WTC11 (cell line): Measurements from ENCODE around the gene SRGAP1. TPM values are rescaled to one million over a fixed set of nuclear protein-coding genes. Genes with fewer than 3 reads are reported as not detected.
A peak's percentile ranks its signal among the peaks of the same experiment; 100 is the strongest.
"Not testable (repeated sequence)": the region's sequence is repeated elsewhere in the genome, so short reads cannot be mapped to it uniquely, and the experiment has no call there.

Experiments used
- ATAC-seq: fragments of 200-7000 bp; cut with Tn5 transposase; 2 replicates; pipeline ENCODE4 v1.10.0; 2021; ENCODE audit warnings: mild to moderate bottlenecking, moderate library complexity
- CTCF ChIA-PET: fragments of 300-600 bp; sonication (Branson Sonifier 250); formaldehyde crosslinking; loops from one replicate; lab custom pipeline; 2021; ENCODE audit warnings: antibody characterized with exemption; lab: Charles Lee
- POLR2A ChIA-PET: fragments of 350-600 bp; sonication (Branson Sonifier 250); formaldehyde crosslinking; loops from one replicate; lab custom pipeline; 2021; ENCODE audit warnings: antibody characterized with exemption; lab: Charles Lee
- DNase-seq: peaks from one replicate; pipeline ENCODE4 v3.0.0; 2021; ENCODE audit warnings: low spot score
- H3K27ac Mint-ChIP-seq: 2 replicates; pipeline ENCODE4 v1.8.0; 2021; ENCODE audit warnings: mixed read lengths
- H3K27me3 Mint-ChIP-seq: 2 replicates; pipeline ENCODE4 v1.8.0; 2021; ENCODE audit warnings: low read depth, mild to moderate bottlenecking, moderate library complexity, mixed read lengths
- H3K36me3 Mint-ChIP-seq: 2 replicates; pipeline ENCODE4 v1.8.0; 2021; ENCODE audit warnings: mixed read lengths
- H3K4me1 Mint-ChIP-seq: 2 replicates; pipeline ENCODE4 v1.8.0; 2022; ENCODE audit warnings: mixed read lengths
- H3K4me3 Mint-ChIP-seq: 2 replicates; pipeline ENCODE4 v1.8.0; 2021; ENCODE audit warnings: mild to moderate bottlenecking, moderate library complexity, mixed read lengths
- H3K9me3 Mint-ChIP-seq: 2 replicates; pipeline ENCODE4 v1.8.0; 2021; ENCODE audit warnings: mixed read lengths
- AFF4 ChIP-seq: sonication (generic); formaldehyde crosslinking; IDR thresholded peaks from 2 replicates; pipeline ENCODE4 v1.8.1; 2023; ENCODE audit warnings: mild to moderate bottlenecking, missing genetic modification reagents, borderline replicate concordance
- AR ChIP-seq: fragments of 250-450 bp; sonication (Bioruptor Pico); IDR thresholded peaks from 2 replicates; pipeline ENCODE4 v1.9.0; 2021; ENCODE audit warnings: mild to moderate bottlenecking
- ATF1 ChIP-seq: sonication (generic); formaldehyde crosslinking; IDR thresholded peaks from 2 replicates; pipeline ENCODE4 v1.8.1; 2023; ENCODE audit warnings: mild to moderate bottlenecking, moderate library complexity, missing genetic modification reagents
- ATF6 ChIP-seq: sonication (generic); formaldehyde crosslinking; IDR thresholded peaks from 2 replicates; pipeline ENCODE4 v1.8.1; 2023; ENCODE audit warnings: mild to moderate bottlenecking, missing genetic modification reagents
- CREM ChIP-seq: sonication (generic); formaldehyde crosslinking; IDR thresholded peaks from 2 replicates; pipeline ENCODE4 v1.8.1; 2022; ENCODE audit warnings: mild to moderate bottlenecking, missing genetic modification reagents, moderate library complexity
- ETV6 ChIP-seq: sonication (generic); formaldehyde crosslinking; IDR thresholded peaks from 2 replicates; pipeline ENCODE4 v1.8.1; 2022; ENCODE audit warnings: mild to moderate bottlenecking, missing genetic modification reagents
- FOXP1 ChIP-seq: sonication (generic); formaldehyde crosslinking; IDR thresholded peaks from 2 replicates; pipeline ENCODE4 v1.8.0; 2022; ENCODE audit warnings: missing genetic modification reagents, mild to moderate bottlenecking, moderate library complexity, borderline replicate concordance
- GABPB1 ChIP-seq: sonication (generic); formaldehyde crosslinking; IDR thresholded peaks from 2 replicates; pipeline ENCODE4 v1.8.1; 2023; ENCODE audit warnings: mild to moderate bottlenecking, missing genetic modification reagents
- PRDM15 ChIP-seq: sonication (generic); formaldehyde crosslinking; IDR thresholded peaks from 2 replicates; pipeline ENCODE4 v1.8.0; 2022; ENCODE audit warnings: missing genetic modification reagents
- STAT6 ChIP-seq: sonication (generic); formaldehyde crosslinking; conservative IDR thresholded peaks from 2 replicates; pipeline ENCODE4 v1.8.1; 2023; ENCODE audit warnings: mild to moderate bottlenecking, low read depth, missing genetic modification reagents, moderate library complexity
- TP53 ChIP-seq: sonication (generic); formaldehyde crosslinking; IDR thresholded peaks from 2 replicates; pipeline ENCODE4 v1.8.1; 2023; ENCODE audit warnings: mild to moderate bottlenecking, missing genetic modification reagents
- USF1 ChIP-seq: sonication (generic); formaldehyde crosslinking; IDR thresholded peaks from 2 replicates; pipeline ENCODE4 v1.8.0; 2022; ENCODE audit warnings: mild to moderate bottlenecking, missing genetic modification reagents
- ZMAT4 ChIP-seq: fragments of 250-450 bp; sonication (Bioruptor Pico); IDR thresholded peaks from 2 replicates; pipeline ENCODE4 v1.9.0; 2021; ENCODE audit warnings: mild to moderate bottlenecking
- ZNF219 ChIP-seq: sonication (generic); formaldehyde crosslinking; IDR thresholded peaks from 2 replicates; pipeline ENCODE4 v1.8.0; 2023; ENCODE audit warnings: missing genetic modification reagents, mild to moderate bottlenecking, borderline replicate concordance
- ZNF263 ChIP-seq: sonication (generic); formaldehyde crosslinking; IDR thresholded peaks from 2 replicates; pipeline ENCODE4 v1.8.1; 2022; ENCODE audit warnings: low read depth, mild to moderate bottlenecking, moderate library complexity, missing genetic modification reagents
- ZNF416 ChIP-seq: fragments of 250-450 bp; sonication (Bioruptor Pico); IDR thresholded peaks from 2 replicates; pipeline ENCODE4 v1.9.0; 2021; ENCODE audit warnings: mild to moderate bottlenecking, inconsistent platforms
- ZNF671 ChIP-seq: fragments of 250-450 bp; sonication (Bioruptor Pico); IDR thresholded peaks from 2 replicates; pipeline ENCODE4 v1.8.0; 2021; ENCODE audit warnings: mild to moderate bottlenecking
- total RNA-seq: library from RNA; stranded (reverse); gene quantifications from 3 replicates; pipeline ENCODE4 v1.2.3, GENCODE V29; 2021

SRGAP1 gene
- total RNA-seq, 1 experiment from 2014 or later = 10.3 TPM

- Mint-ChIP-seq H3K9me3 (no peaks in the 10 kb centered on the region), H3K27ac (peak overlapping the region; percentile 18; the same call in 1 of the 2 replicates), H3K4me1 (peaks cover 11% of the 10 kb centered on the region), H3K4me3 (no peak overlapping the region), H3K27me3 (no peaks in the 10 kb centered on the region), H3K36me3 (no peaks in the 10 kb centered on the region)
- no peak for DNase-seq
- ChIA-PET POLR2A (no interaction called here), CTCF (no interaction called here)
- no peak for ATAC-seq
- TF ChIP-seq GABPB1 (no peak), AR (no peak), TP53 (no peak), ZNF416 (CRISPR knock-in tag) (no peak), ZNF263 (CRISPR knock-in tag) (no peak), ZNF219 (no peak), FOXP1 (CRISPR knock-in tag) (no peak), ATF6 (no peak), STAT6 (CRISPR knock-in tag) (no peak), ZNF671 (no peak), ATF1 (CRISPR knock-in tag) (no peak), USF1 (CRISPR knock-in tag) (no peak)
Observed at GRCh38 chr12:64016521-64016920, 172.0 kb downstream of the SRGAP1 start.

GRCh38 chr12:64018116-64018515, 173.6 kb downstream of the SRGAP1 start:
- H3K27ac Mint-ChIP-seq, DNase-seq, H3K27me3 Mint-ChIP-seq, H3K9me3 Mint-ChIP-seq, H3K4me3 Mint-ChIP-seq, ATAC-seq, CTCF ChIA-PET, POLR2A ChIA-PET, H3K36me3 Mint-ChIP-seq: not testable (repeated sequence)
- H3K4me1 Mint-ChIP-seq = peaks cover 13% of the 10 kb centered on the region

GRCh38 chr12:64018524-64018923, 174.0 kb downstream of the SRGAP1 start:
- POLR2A ChIA-PET = no interaction called here
- DNase-seq (no peak), ATAC-seq (no peak)
- no peaks in the 10 kb centered on the region for H3K9me3 Mint-ChIP-seq
- no peak overlapping the region for H3K27ac Mint-ChIP-seq
- no peaks in the 10 kb centered on the region for H3K27me3 Mint-ChIP-seq
- H3K4me1 Mint-ChIP-seq = peaks cover 13% of the 10 kb centered on the region
- CTCF ChIA-PET = no interaction called here
- no peak overlapping the region for H3K4me3 Mint-ChIP-seq
- no peaks in the 10 kb centered on the region for H3K36me3 Mint-ChIP-seq
- TF ChIP-seq CREM (CRISPR knock-in tag) (no peak), ETV6 (CRISPR knock-in tag) (no peak), PRDM15 (CRISPR knock-in tag) (no peak), AFF4 (CRISPR knock-in tag) (no peak), ZMAT4 (CRISPR knock-in tag) (no peak)
